ENCODE measurements around the gene RAD51B. TPM values are rescaled to one million over a fixed set of nuclear protein-coding genes. Genes with fewer than 3 reads are reported as not detected.

The RAD51B gene
- total RNA-seq, 1 experiment from 2014 or later, result 13.3 TPM

DNA sequence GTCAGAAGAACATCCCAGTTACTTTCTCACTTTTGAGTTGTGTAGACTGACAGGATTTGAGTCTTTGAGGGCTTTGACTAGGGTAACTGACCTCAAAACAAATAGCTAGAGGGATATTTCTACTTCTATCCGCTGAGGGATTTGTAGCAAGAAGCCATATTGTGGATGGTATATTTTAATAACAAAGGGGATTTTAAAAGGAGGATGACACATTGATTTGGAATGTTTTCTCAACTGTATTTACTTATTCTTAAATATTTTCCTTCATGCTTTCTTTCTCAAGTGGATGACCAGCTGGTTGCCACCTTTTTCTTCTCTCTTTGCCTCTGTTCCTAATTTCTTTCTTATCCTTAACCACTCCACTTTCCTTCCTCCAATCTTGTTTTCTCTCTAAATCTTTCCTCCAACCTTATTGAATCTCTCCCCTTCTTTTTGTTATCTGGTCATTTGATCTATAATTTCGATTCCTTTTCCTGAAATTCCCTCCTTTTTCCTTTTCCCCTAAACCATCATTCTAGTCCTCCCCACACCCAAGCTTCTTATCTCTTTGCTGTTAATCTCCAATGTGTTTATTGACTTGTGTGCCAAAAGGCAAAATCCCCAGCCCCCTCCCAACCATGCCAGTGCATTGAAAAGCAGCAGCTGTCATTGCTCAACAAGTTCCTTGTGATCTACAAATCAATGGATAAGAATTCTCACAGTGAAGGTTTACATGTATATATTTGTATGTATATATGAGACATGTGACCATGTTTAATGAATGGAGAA lies 411.6 kb downstream of the RAD51B start:
- H3K27ac ChIP-seq, result peak overlapping the region; percentile 35
- no peaks in the 10 kb centered on the region for H3K27me3 ChIP-seq
- no peaks in the 10 kb centered on the region for H3K36me3 ChIP-seq
- DNase-seq, result no peak
- no peaks in the 10 kb centered on the region for H3K9me3 ChIP-seq (replicated peaks)
- no peak overlapping the region for H3K4me3 ChIP-seq
- peaks cover 25% of the 10 kb centered on the region for H3K4me1 ChIP-seq

DNA sequence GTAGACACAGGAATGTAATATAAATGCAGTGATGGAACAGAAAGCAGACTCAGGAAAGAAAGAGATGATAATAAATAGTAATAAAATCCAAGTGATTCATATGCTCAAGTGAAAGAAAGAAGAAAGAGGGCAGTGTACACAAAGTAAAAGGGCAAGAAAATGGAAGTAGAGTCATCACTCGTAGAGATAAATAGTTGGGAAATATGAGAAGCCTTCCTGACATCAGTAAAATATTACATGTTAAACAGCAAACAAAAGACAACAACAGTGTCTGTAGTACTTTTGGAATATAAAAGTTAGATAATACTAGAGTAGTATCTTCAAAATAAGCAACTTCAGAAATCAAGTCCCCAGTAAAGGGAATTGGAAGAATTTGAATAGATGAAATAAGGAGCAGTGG lies 412.3 kb downstream of the RAD51B start:
- H3K9me3 ChIP-seq (replicated peaks), result no peaks in the 10 kb centered on the region
- no peaks in the 10 kb centered on the region for H3K36me3 ChIP-seq
- H3K4me1 ChIP-seq, result peaks cover 25% of the 10 kb centered on the region
- no peak overlapping the region; the same call in 1 of the 2 replicates for H3K27ac ChIP-seq
- no peak overlapping the region for H3K4me3 ChIP-seq
- H3K27me3 ChIP-seq, result no peaks in the 10 kb centered on the region
- no peak for DNase-seq

DNA sequence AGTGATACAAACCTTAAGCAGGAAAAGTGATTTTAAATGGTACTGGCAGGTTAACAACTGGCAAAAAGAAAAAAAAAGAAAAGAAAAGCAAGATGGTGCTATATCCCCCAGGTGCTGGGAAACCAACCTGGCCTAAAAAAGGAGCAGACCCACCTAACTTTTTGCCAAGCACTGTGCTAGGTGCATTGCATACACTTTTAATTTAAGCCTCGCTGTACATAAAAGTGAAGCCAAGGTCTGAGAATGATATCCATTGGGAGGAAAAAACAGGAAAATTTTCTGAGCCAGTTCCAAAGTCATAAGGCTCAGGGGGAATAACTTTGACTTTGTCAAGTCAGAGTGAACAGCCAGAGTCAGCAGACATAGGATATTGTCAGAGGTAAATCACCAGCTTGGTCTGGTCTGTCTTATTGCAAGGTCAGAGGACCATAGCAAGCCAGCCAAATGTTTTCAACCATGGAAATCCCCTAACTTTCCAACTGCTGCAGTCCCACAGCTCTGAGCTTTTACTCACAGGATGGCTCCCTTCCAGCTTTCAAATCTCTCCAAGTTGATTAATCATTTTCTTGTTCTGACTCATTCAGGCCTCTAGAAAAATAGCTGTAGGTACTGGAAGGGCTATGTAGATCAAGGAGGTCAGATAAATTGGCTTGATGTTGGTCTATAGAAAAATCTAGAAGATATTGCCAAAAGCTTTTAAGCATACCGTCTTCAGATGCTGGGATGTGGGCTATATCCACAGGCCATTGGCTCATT lies 412.9 kb downstream of the RAD51B start:
- H3K27me3 ChIP-seq, result no peaks in the 10 kb centered on the region
- H3K27ac ChIP-seq, result no peak overlapping the region; the same call in 1 of the 2 replicates
- peaks cover 25% of the 10 kb centered on the region for H3K4me1 ChIP-seq
- H3K4me3 ChIP-seq, result no peak overlapping the region
- H3K36me3 ChIP-seq, result no peaks in the 10 kb centered on the region
- H3K9me3 ChIP-seq (replicated peaks), result no peaks in the 10 kb centered on the region
- DNase-seq, result peak; percentile 38 to 50

GRCh38 chr14:68233101-68233784 lies 413.7 kb downstream of the RAD51B start:
- no peaks in the 10 kb centered on the region for H3K9me3 ChIP-seq (replicated peaks)
- H3K36me3 ChIP-seq, result no peaks in the 10 kb centered on the region
- H3K4me3 ChIP-seq, result no peak overlapping the region
- peaks cover 25% of the 10 kb centered on the region for H3K4me1 ChIP-seq
- no peak for DNase-seq
- H3K27ac ChIP-seq, result no peak overlapping the region
- H3K27me3 ChIP-seq, result no peaks in the 10 kb centered on the region

GRCh38 chr14:68234101-68234905 lies 414.7 kb downstream of the RAD51B start:
- Histone ChIP-seq H3K36me3 (no peaks in the 10 kb centered on the region), H3K27me3 (no peaks in the 10 kb centered on the region), H3K4me1 (peaks cover 25% of the 10 kb centered on the region), H3K27ac (no peak overlapping the region), H3K4me3 (no peak overlapping the region), H3K9me3 (replicated peaks) (no peaks in the 10 kb centered on the region)
- DNase-seq, result no peak

DNA sequence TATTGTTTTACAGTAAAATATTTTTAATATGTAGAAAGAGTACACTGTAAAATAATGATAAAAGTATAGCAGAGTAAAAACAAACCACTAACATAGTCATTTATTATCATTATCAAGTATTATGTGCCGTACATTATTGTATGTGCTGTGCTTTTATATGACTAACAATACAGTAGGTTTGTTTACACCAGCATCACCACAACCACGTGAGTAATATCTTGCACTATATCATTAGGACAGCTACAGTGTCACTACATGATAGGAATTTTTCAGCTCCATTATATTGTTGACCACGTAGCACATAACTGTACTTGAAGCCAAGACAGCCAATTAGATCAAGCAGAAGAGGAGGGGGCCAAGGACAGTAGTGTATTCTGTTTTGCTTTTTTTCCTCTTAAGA lies 415.4 kb downstream of the RAD51B start:
- DNase-seq, result no peak
- no peaks in the 10 kb centered on the region for H3K36me3 ChIP-seq
- peaks cover 25% of the 10 kb centered on the region for H3K4me1 ChIP-seq

DNA sequence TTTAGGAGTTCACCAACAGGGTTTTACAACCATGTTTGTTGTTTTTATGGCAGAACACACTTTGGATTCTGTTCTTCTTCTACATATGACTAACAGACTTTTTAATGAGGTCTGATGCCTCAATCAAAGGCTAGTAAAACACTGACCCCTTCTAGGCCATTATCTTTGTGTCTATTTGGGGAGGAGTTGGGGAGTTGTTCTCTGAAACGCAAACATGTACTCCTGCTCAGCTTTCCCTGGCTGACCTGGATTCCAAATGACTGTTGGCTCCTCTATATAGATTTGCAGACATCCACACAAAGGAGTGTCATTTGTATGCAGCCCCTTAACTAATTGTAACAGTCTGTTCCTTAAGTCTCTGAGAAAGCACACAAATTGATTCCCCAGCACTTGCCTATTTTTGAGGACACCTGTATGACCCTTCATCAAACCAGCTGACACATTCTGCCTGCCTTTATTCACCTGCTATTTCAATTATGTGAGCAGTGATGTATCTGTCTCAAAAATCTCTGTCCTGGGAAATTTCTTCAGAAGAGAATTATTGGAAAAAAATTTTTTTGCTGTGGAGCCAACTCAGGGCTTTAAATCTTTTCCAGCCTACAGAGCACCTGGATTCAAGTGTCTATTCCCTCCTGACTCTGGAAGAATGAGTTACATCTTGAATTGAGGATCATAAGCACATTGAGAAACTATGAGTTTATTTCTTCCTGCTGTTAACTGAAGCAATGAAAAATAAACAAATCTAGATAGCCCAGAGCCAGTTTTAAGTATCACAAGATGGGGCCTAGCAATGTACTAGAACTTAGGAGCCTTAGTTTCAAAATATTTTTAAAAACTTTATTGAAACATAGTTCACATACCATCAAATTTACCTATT lies 417.2 kb downstream of the RAD51B start:
- no peaks in the 10 kb centered on the region for H3K36me3 ChIP-seq
- no peak overlapping the region for H3K27ac ChIP-seq
- H3K4me3 ChIP-seq, result no peak overlapping the region
- peaks cover 14% of the 10 kb centered on the region for H3K4me1 ChIP-seq
- H3K27me3 ChIP-seq, result no peaks in the 10 kb centered on the region
- no peaks in the 10 kb centered on the region for H3K9me3 ChIP-seq (replicated peaks)
- no peak for DNase-seq

More for the DNA sequence above, 415.4 kb downstream of the RAD51B start:
- H3K27me3 ChIP-seq, result no peaks in the 10 kb centered on the region
- no peak overlapping the region for H3K4me3 ChIP-seq
- no peak overlapping the region for H3K27ac ChIP-seq
- H3K9me3 ChIP-seq (replicated peaks), result no peaks in the 10 kb centered on the region

GRCh38 chr14:68238551-68238950 lies 419.0 kb downstream of the RAD51B start:
- no peaks in the 10 kb centered on the region for H3K9me3 ChIP-seq (replicated peaks)
- no peaks in the 10 kb centered on the region for H3K27me3 ChIP-seq
- peaks cover 20% of the 10 kb centered on the region for H3K4me1 ChIP-seq
- no peaks in the 10 kb centered on the region for H3K36me3 ChIP-seq
- no peak overlapping the region for H3K27ac ChIP-seq
- DNase-seq, result no peak
- no peak overlapping the region for H3K4me3 ChIP-seq

GRCh38 chr14:68238976-68239375 lies 419.4 kb downstream of the RAD51B start:
- H3K36me3 ChIP-seq, result no peaks in the 10 kb centered on the region
- H3K27ac ChIP-seq, result no peak overlapping the region
- no peak overlapping the region for H3K4me3 ChIP-seq
- H3K27me3 ChIP-seq, result no peaks in the 10 kb centered on the region
- H3K4me1 ChIP-seq, result peaks cover 25% of the 10 kb centered on the region
- no peaks in the 10 kb centered on the region for H3K9me3 ChIP-seq (replicated peaks)
- DNase-seq, result no peak

- no peak for DNase-seq
- H3K4me3 ChIP-seq, result no peak overlapping the region
- no peaks in the 10 kb centered on the region for H3K27me3 ChIP-seq
- no peaks in the 10 kb centered on the region for H3K9me3 ChIP-seq (replicated peaks)
- no peak overlapping the region for H3K27ac ChIP-seq
- H3K36me3 ChIP-seq, result no peaks in the 10 kb centered on the region
- H3K4me1 ChIP-seq, result peaks cover 37% of the 10 kb centered on the region
Observed at GRCh38 chr14:68239988-68240771, 420.6 kb downstream of the RAD51B start.

DNA sequence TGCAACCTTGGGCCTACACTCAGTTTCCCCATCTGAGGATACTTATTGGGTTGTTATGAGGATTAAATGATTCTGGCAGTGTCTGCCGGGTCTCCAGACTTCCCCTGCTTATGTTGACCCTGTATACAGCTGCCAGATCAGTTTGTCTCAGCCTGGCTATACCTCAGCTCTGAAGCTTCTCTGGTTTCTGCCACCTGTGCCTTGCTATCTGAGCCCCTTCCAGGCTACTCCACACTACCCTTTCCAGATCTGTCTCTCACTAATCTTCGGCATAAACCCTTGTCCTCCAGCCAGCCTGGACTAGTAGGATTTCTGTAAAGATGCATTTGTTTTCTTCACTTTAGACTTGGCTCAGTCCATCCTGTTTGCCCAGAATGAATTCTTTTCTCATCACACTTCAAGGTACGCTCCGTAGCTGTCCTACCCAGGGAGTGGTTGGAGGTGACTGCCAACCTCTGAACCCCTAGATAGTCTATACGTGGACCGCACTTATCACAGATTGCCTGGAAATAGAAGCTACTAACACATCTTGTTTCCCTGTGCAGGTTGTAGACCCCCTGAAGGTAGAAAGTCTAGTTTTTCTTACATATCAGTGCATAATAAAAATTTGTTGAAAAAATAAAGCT lies 422.4 kb downstream of the RAD51B start:
- peaks cover 55% of the 10 kb centered on the region for H3K4me1 ChIP-seq
- H3K27ac ChIP-seq, result peak overlapping the region; percentile 43
- no peak overlapping the region for H3K4me3 ChIP-seq
- H3K27me3 ChIP-seq, result no peaks in the 10 kb centered on the region
- no peaks in the 10 kb centered on the region for H3K9me3 ChIP-seq (replicated peaks)
- H3K36me3 ChIP-seq, result no peaks in the 10 kb centered on the region
- peak; percentile 73 to 89 for DNase-seq

DNA sequence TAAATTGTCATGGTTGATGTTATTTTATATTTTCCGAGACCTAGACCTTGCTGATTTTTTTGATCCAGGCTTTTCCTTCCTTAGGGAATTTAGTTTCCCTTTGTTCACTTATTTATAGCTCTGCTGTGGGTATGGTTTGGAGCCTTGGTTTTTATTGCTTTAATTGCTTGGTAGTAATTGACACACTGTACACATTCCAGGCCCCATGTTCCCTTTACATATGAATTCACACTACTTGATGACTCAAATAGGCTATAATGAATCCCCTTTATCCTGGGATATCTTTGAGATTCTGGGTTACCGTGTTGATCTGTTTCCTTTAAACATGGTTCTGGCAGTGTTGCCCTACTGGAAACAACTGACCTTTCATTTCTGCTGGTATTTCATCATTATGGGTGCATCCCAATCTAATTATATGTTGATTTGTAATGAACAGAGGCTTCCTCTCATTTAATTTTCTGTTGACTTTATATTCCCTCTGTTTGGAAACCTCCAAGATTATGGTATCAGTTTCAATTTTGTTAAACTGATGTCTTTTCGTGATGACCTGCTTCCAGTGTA lies 424.0 kb downstream of the RAD51B start:
- no peak for DNase-seq
- H3K36me3 ChIP-seq, result no peaks in the 10 kb centered on the region
- no peak overlapping the region for H3K4me3 ChIP-seq
- H3K27me3 ChIP-seq, result no peaks in the 10 kb centered on the region
- H3K9me3 ChIP-seq (replicated peaks), result no peaks in the 10 kb centered on the region
- H3K4me1 ChIP-seq, result peaks cover 69% of the 10 kb centered on the region
- peak overlapping the region; percentile 97 for H3K27ac ChIP-seq

Measured in SJCRH30 (cell line).